ENCODE data around the gene PLD5. TPM values are rescaled to one million over a fixed set of nuclear protein-coding genes. Genes with fewer than 3 reads are reported as not detected.
A peak's percentile ranks its signal among the peaks of the same experiment; 100 is the strongest.

Gene PLD5
- total and polyA plus RNA-seq, 8 donors, result 0.24 to 11.0 (median 0.54) TPM

GRCh38 chr1:242454262-242455051 is 70.0 kb downstream of the PLD5 start:
- TF ChIP-seq, protein P1, sequence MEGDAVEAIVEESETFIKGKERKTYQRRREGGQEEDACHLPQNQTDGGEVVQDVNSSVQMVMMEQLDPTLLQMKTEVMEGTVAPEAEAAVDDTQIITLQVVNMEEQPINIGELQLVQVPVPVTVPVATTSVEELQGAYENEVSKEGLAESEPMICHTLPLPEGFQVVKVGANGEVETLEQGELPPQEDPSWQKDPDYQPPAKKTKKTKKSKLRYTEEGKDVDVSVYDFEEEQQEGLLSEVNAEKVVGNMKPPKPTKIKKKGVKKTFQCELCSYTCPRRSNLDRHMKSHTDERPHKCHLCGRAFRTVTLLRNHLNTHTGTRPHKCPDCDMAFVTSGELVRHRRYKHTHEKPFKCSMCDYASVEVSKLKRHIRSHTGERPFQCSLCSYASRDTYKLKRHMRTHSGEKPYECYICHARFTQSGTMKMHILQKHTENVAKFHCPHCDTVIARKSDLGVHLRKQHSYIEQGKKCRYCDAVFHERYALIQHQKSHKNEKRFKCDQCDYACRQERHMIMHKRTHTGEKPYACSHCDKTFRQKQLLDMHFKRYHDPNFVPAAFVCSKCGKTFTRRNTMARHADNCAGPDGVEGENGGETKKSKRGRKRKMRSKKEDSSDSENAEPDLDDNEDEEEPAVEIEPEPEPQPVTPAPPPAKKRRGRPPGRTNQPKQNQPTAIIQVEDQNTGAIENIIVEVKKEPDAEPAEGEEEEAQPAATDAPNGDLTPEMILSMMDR (IDR thresholded peaks at IDR 0.05), result peak; percentile 29 to 70
- intact Hi-C loops (cut with DNase I), result no loop called here

GRCh38 chr1:242452573-242452972 is 71.9 kb downstream of the PLD5 start:
- ATAC-seq (no peak), DNase-seq (no peak)
- H3K27me3 ChIP-seq, result peaks cover 0 to 28% of the 10 kb centered on the region in 2 donors
- no peak overlapping the region for H3K27ac ChIP-seq
- TF ChIP-seq, protein P1 (IDR thresholded peaks at IDR 0.05), result no peak
- intact Hi-C loops (cut with DNase I), result no loop called here
- H3K36me3 ChIP-seq, result no peaks in the 10 kb centered on the region
- H3K9me3 ChIP-seq, result no peaks in the 10 kb centered on the region
- no peaks in the 10 kb centered on the region for H3K4me1 ChIP-seq
- H3K4me3 ChIP-seq, result no peak overlapping the region

More at GRCh38 chr1:242454262-242455051, 70.0 kb downstream of the PLD5 start:
- Histone ChIP-seq H3K4me1 (no peaks in the 10 kb centered on the region), H3K9me3 (no peaks in the 10 kb centered on the region), H3K4me3 (no peak overlapping the region), H3K27me3 (peaks cover 0 to 25% of the 10 kb centered on the region in 2 donors), H3K36me3 (no peaks in the 10 kb centered on the region), H3K27ac (no peak overlapping the region)
- ATAC-seq, result peak; percentile 72
- peak in 1 of 4 donors; percentile 50 for DNase-seq

- ATAC-seq (no peak), DNase-seq (no peak)
- intact Hi-C loops (cut with DNase I), result no loop called here
- H3K27me3 ChIP-seq, result peaks cover 0 to 9% of the 10 kb centered on the region in 2 donors
- H3K27ac ChIP-seq, result no peak overlapping the region
- H3K9me3 ChIP-seq, result no peaks in the 10 kb centered on the region
- H3K4me1 ChIP-seq, result no peaks in the 10 kb centered on the region
- no peaks in the 10 kb centered on the region for H3K36me3 ChIP-seq
- H3K4me3 ChIP-seq, result no peak overlapping the region
- TF ChIP-seq, protein P1 (IDR thresholded peaks at IDR 0.05), result no peak
Observed at GRCh38 chr1:242449661-242450060, 74.8 kb downstream of the PLD5 start.

- no peaks in the 10 kb centered on the region for H3K4me1 ChIP-seq
- intact Hi-C loops (cut with DNase I), result no loop called here
- no peaks in the 10 kb centered on the region for H3K36me3 ChIP-seq
- no peak for DNase-seq
- no peaks in the 10 kb centered on the region for H3K9me3 ChIP-seq
- H3K27me3 ChIP-seq, result peaks cover 0 to 9% of the 10 kb centered on the region in 2 donors
- TF ChIP-seq, protein P1 (IDR thresholded peaks at IDR 0.05), result no peak
- H3K4me3 ChIP-seq, result no peak overlapping the region
- H3K27ac ChIP-seq, result no peak overlapping the region
- ATAC-seq, result no peak
Observed at GRCh38 chr1:242448910-242449645, 75.4 kb downstream of the PLD5 start.

GRCh38 chr1:242447689-242448088 is 76.8 kb downstream of the PLD5 start:
- Histone ChIP-seq H3K9me3 (no peaks in the 10 kb centered on the region), H3K36me3 (no peaks in the 10 kb centered on the region), H3K27ac (no peak overlapping the region), H3K27me3 (peaks cover 0 to 9% of the 10 kb centered on the region in 2 donors), H3K4me1 (no peaks in the 10 kb centered on the region), H3K4me3 (no peak overlapping the region)
- intact Hi-C loops (cut with DNase I), result no loop called here
- DNase-seq, result no peak
- ATAC-seq, result no peak
- TF ChIP-seq, protein P1 (IDR thresholded peaks at IDR 0.05), result no peak

All from left lung (tissue), 10 donors.